Breast epithelium (tissue), 4 donors: Measurements from ENCODE around the gene PPIC. TPM values are rescaled to one million over a fixed set of nuclear protein-coding genes. Genes with fewer than 3 reads are reported as not detected.
A peak's percentile ranks its signal among the peaks of the same experiment; 100 is the strongest.

ENCODE experiments used
- DNase-seq, 2 donors: peaks; one replicate each; pipeline ENCODE4 v3.0.0-alpha.2; 2019; ENCODE audit warnings: low spot score in 2 of 2
- H3K27ac ChIP-seq, 2 donors: fragments of 200-600 bp; sonication (generic) in 1 of 2; one replicate each; pipeline ENCODE4 v1.5.1; 2016 to 2019; ENCODE audit warnings: mild to moderate bottlenecking in 1 of 2
- H3K27me3 ChIP-seq, 2 donors: fragments of 200-600 bp; sonication (generic) in 1 of 2; one replicate each; pipeline versions ENCODE4 v1.5.1 to v1.6.0; 2017 to 2019; ENCODE audit warnings: control low read depth in 1 of 2, mild to moderate bottlenecking in 1 of 2
- H3K36me3 ChIP-seq: fragments of 200-600 bp; one replicate; pipeline ENCODE4 v1.5.1; 2019
- H3K4me1 ChIP-seq, 2 donors: fragments of 200-600 bp; sonication (generic); one replicate each; pipeline ENCODE4 v1.5.1; 2016 to 2019; ENCODE audit warnings: control low read depth in 1 of 2
- H3K4me3 ChIP-seq, 3 donors: fragments of 200-600 bp; sonication (generic); 1 replicate in 2 of 3; 2 replicates in 1 of 3; pipeline ENCODE4 v1.5.1; 2016 to 2019; ENCODE audit warnings: mild to moderate bottlenecking in 3 of 3, moderate library complexity in 2 of 3
- H3K9me3 ChIP-seq, 2 donors: fragments of 200-600 bp; sonication (generic) in 1 of 2; one replicate each; pipeline ENCODE4 v1.5.1; 2016 to 2019; ENCODE audit warnings: control low read depth in 1 of 2
- POLR2A ChIP-seq: fragments of 450-650 bp; IDR thresholded peaks from one replicate; pipeline ENCODE4 v1.6.1; 2016; ENCODE audit warnings: antibody characterized with exemption, mild to moderate bottlenecking, moderate library complexity
- POLR2AphosphoS5 ChIP-seq, 3 donors: sonication (generic); formaldehyde crosslinking; IDR thresholded peaks; one replicate each; pipeline ENCODE4 v1.6.1; 2017; ENCODE audit warnings: antibody characterized with exemption in 3 of 3
- intact Hi-C: fragments of 100-400 bp; cut with DNase I; formaldehyde crosslinking; loops from one replicate; pipeline ENCODE4 v1.15.1; 2023; ENCODE audit warnings: low total_unique reads
- total RNA-seq, 3 donors: library from RNA; depleted of rRNA; stranded (reverse); fragments of >200 nt; gene quantifications; one replicate each; pipeline ENCODE4 v1.1.0, GENCODE V29; 2016
- TF ChIP-seq, protein P1 (sequence below), 3 donors: fragments of 450-650 bp; IDR thresholded peaks; one replicate each; pipeline ENCODE4 v1.5.1; 2016 to 2017; ENCODE audit warnings: antibody characterized with exemption in 3 of 3, mild to moderate bottlenecking in 3 of 3, moderate library complexity in 3 of 3

Gene PPIC
- total RNA-seq, 3 donors from 2014 or later: 18.7 to 33.1 (median 30.3) TPM

DNA sequence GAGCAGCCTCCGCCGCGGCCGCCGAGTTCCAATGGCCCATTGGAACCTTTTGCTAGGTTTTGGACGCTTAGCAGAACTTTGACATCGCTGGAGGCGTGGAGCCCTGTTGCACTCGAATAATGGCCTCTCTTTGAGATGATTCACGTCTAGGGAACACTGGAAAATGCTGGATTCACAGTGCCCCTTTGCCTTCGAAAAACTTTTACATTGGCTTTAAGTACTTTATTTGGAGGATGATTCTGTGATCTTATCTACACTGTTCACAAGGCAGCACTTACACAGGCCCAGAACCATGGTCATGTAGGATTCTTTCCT, 536 bp upstream of the PPIC start:
- Histone ChIP-seq H3K27me3 (no peaks in the 10 kb centered on the region), H3K4me3 (peak overlapping the region; percentile 72 to 93 (median 86)), H3K4me1 (peaks cover 0 to 3% of the 10 kb centered on the region in 2 donors), H3K27ac (peak overlapping the region; percentile 94 to 98), H3K9me3 (no peaks in the 10 kb centered on the region), H3K36me3 (no peaks in the 10 kb centered on the region)
- intact Hi-C loops: loop anchor here (10.0 kb wide), 1 partner anchor 308 kb away; no protein-coding TSS in a partner anchor
- no peak for DNase-seq
- TF ChIP-seq POLR2A: no peak
- TF ChIP-seq, protein P1, sequence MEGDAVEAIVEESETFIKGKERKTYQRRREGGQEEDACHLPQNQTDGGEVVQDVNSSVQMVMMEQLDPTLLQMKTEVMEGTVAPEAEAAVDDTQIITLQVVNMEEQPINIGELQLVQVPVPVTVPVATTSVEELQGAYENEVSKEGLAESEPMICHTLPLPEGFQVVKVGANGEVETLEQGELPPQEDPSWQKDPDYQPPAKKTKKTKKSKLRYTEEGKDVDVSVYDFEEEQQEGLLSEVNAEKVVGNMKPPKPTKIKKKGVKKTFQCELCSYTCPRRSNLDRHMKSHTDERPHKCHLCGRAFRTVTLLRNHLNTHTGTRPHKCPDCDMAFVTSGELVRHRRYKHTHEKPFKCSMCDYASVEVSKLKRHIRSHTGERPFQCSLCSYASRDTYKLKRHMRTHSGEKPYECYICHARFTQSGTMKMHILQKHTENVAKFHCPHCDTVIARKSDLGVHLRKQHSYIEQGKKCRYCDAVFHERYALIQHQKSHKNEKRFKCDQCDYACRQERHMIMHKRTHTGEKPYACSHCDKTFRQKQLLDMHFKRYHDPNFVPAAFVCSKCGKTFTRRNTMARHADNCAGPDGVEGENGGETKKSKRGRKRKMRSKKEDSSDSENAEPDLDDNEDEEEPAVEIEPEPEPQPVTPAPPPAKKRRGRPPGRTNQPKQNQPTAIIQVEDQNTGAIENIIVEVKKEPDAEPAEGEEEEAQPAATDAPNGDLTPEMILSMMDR (IDR thresholded peaks at IDR 0.05): no peak
- TF ChIP-seq POLR2AphosphoS5 (IDR thresholded peaks at IDR 0.05): no peak

DNA sequence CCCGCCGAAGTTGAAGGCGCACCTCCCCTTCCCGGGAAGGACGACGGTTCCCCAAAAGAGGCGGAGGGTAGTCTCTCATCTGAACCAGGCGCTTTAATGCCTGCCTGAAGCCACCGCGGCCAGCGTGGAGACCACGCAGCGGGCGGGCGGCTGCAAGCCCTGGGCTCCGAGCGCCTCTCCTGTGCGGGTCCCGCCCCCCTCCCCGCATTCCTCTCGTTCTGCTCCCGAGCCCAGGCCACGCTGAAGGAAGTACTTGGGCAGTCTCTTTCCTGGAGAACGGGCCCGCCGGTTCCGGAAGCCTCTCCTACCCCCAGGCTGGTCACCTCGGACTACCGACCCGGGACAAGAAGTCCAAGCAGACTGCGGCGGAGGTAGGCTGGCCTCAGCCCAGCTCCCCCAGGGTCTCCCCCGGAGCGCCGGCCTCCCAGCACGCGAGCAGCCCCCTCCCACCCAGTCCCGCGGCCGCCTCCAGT, 571 bp downstream of the PPIC start:
- H3K4me3 ChIP-seq: peak overlapping the region; percentile 72 to 93 (median 86)
- no peaks in the 10 kb centered on the region for H3K27me3 ChIP-seq
- peaks cover 0 to 3% of the 10 kb centered on the region in 2 donors for H3K4me1 ChIP-seq
- intact Hi-C loops: loop anchor here (10.0 kb wide), 1 partner anchor 309 kb away; no protein-coding TSS in a partner anchor
- no peaks in the 10 kb centered on the region for H3K36me3 ChIP-seq
- TF ChIP-seq, protein P1 (IDR thresholded peaks at IDR 0.05): no peak
- TF ChIP-seq POLR2AphosphoS5 (IDR thresholded peaks at IDR 0.05) (no peak), POLR2A (no peak)
- DNase-seq: peak; percentile 39 to 61
- H3K27ac ChIP-seq: peak overlapping the region; percentile 94 to 98
- no peaks in the 10 kb centered on the region for H3K9me3 ChIP-seq

DNA sequence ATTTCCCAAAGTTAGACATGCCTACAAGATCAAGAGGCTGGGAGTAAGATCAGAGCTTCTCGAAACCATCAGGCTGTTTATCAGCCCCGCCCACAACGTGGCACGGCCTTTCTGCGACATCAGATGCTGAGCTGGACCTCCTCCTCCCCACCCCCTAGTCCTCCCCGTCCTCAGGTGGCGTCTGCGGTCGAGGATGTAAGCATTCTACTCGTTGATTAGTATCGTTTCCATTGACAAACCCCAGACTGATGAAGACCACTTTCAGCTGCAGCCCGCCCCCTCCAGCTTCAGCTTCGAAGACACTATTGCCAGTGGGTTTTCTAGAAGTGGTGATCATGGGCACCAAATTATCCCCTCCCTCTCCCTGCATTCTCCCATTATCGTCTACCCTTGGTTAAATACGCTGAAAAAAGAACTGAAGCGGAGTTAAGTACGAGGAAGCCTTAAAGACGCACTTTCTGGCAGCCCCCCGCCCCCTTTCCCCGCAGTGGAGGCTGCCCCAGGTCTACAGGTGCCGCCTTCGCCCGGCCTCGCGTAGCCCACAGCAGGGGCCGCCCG, 1.1 kb downstream of the PPIC start:
- peak overlapping the region; percentile 72 to 93 (median 86) for H3K4me3 ChIP-seq
- H3K9me3 ChIP-seq: no peaks in the 10 kb centered on the region
- H3K4me1 ChIP-seq: peaks cover 0 to 3% of the 10 kb centered on the region in 2 donors
- peak; percentile 27 to 53 for DNase-seq
- TF ChIP-seq, protein P1 (IDR thresholded peaks at IDR 0.05): no peak
- TF ChIP-seq POLR2AphosphoS5 (IDR thresholded peaks at IDR 0.05): no peak
- TF ChIP-seq POLR2A: no peak
- H3K27ac ChIP-seq: peak overlapping the region; percentile 94 to 98
- no peaks in the 10 kb centered on the region for H3K36me3 ChIP-seq
- intact Hi-C loops: loop anchor here (10.0 kb wide), 1 partner anchor 309 kb away; no protein-coding TSS in a partner anchor
- no peaks in the 10 kb centered on the region for H3K27me3 ChIP-seq

DNA sequence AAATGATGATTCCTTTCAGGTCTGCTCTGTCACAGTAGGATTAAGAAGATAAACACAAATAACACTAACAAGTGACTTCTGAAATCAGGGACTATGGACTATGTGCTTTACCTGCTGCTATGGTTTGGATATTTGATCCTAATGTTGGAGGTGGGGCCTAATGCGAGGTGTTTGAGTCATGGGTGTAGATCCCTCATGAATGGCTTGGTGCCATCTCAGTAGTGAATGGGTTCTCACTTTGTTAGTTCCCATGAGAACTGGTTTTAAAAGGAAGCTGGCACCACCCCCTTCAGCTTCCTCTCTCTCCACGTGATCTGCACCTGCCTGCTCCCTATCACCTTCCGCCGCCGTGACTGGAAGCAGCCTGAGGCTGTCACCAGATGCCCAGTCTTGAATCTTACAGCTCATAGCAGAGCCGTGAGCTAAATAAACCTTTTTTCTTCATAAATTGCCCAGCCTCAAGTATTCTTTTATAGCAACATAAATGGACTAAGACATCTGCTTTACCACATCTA, 3.3 kb downstream of the PPIC start:
- Histone ChIP-seq H3K27me3 (no peaks in the 10 kb centered on the region), H3K4me3 (no peak overlapping the region), H3K9me3 (no peaks in the 10 kb centered on the region), H3K27ac (no peak overlapping the region), H3K4me1 (peaks cover 0 to 3% of the 10 kb centered on the region in 2 donors), H3K36me3 (no peaks in the 10 kb centered on the region)
- intact Hi-C loops: loop anchor here (10.0 kb wide), 1 partner anchor 312 kb away; no protein-coding TSS in a partner anchor
- DNase-seq: no peak
- TF ChIP-seq POLR2AphosphoS5 (IDR thresholded peaks at IDR 0.05): no peak
- TF ChIP-seq POLR2A: no peak
- TF ChIP-seq, protein P1 (IDR thresholded peaks at IDR 0.05): no peak

DNA sequence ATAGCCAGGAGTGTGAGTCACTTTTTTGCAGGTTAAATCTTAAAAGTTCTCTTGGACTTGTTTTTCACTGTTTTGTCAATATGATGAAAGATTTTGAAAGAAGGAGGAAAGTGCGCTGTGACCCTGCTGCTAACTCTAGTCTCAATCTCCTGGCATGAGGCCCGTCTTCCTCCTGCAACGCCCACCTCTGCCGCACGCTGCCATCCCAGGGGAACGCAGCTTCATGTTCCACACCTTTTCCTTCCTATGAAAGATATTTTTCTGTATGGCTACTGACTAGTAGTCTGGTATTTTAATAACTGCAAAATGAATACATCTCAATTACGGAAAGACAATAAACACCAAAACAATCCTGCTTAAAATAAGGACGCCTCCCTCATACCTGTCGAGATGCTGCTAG, 8.3 kb downstream of the PPIC start:
- DNase-seq: no peak
- Histone ChIP-seq H3K36me3 (no peaks in the 10 kb centered on the region), H3K4me3 (no peak overlapping the region), H3K27me3 (no peaks in the 10 kb centered on the region), H3K27ac (no peak overlapping the region), H3K9me3 (no peaks in the 10 kb centered on the region), H3K4me1 (no peaks in the 10 kb centered on the region)
- TF ChIP-seq, protein P1 (IDR thresholded peaks at IDR 0.05): no peak
- TF ChIP-seq POLR2A (no peak), POLR2AphosphoS5 (IDR thresholded peaks at IDR 0.05) (no peak)
- intact Hi-C loops: no loop called here
